HG03565 (cell line): ENCODE data around the gene ATRIP.
"Not testable (repeated sequence)": the region's sequence is repeated elsewhere in the genome, so short reads cannot be mapped to it uniquely, and the experiment has no call there.

Experiments
- ATAC-seq: cut with Tn5 transposase; IDR thresholded peaks from one replicate; pipeline ENCODE4 v1.9.1; 2021; ENCODE audit warnings: mild to moderate bottlenecking, moderate library complexity; ENCODE audit not compliant: unreplicated experiment

ATRIP gene

GRCh38 chr3:48446425-48447193, at the start of gene ATRIP:
ATRIP (plus strand) TSS chr3:48446737; CDS start chr3:48446846, 109 bp downstream.
- peak; percentile 81 for ATAC-seq

GRCh38 chr3:48397767-48398681, 48.5 kb upstream of the ATRIP start:
- ATAC-seq, result no peak

GRCh38 chr3:48398701-48399386, 47.7 kb upstream of the ATRIP start:
- ATAC-seq, result no peak

- ATAC-seq, result no peak
Observed at GRCh38 chr3:48399387-48400172, 47.0 kb upstream of the ATRIP start.

- ATAC-seq, result no peak
Observed at GRCh38 chr3:48400824-48401433, 45.6 kb upstream of the ATRIP start.

GRCh38 chr3:48401434-48401901, 45.1 kb upstream of the ATRIP start:
- not testable (repeated sequence) for ATAC-seq

- ATAC-seq, result no peak
Observed at GRCh38 chr3:48402281-48402732, 44.2 kb upstream of the ATRIP start.

- no peak for ATAC-seq
Observed at GRCh38 chr3:48402907-48403306, 43.6 kb upstream of the ATRIP start.

- ATAC-seq, result no peak
Observed at GRCh38 chr3:48403533-48404439, 42.8 kb upstream of the ATRIP start.

- no peak for ATAC-seq
Observed at GRCh38 chr3:48404440-48405342, 41.8 kb upstream of the ATRIP start.

- ATAC-seq, result no peak
Observed at GRCh38 chr3:48405343-48405881, 41.1 kb upstream of the ATRIP start.

- ATAC-seq, result no peak
Observed at GRCh38 chr3:48405971-48406370, 40.6 kb upstream of the ATRIP start.

- ATAC-seq, result no peak
Observed at GRCh38 chr3:48406443-48407431, 39.8 kb upstream of the ATRIP start.

GRCh38 chr3:48407542-48408099, 38.9 kb upstream of the ATRIP start:
- ATAC-seq, result no peak

GRCh38 chr3:48408823-48409281, 37.7 kb upstream of the ATRIP start:
- ATAC-seq, result no peak
